Measurements from ENCODE around the gene ST6GALNAC5.
"Not testable (repeated sequence)": the region's sequence is repeated elsewhere in the genome, so short reads cannot be mapped to it uniquely, and the experiment has no call there.

Gene ST6GALNAC5

GRCh38 chr1:76961820-76962207 is 94.5 kb downstream of the ST6GALNAC5 start:
- Histone ChIP-seq H2BK120ac (ENCODE audit: insufficient read depth, low read length, poor library complexity) (no peak overlapping the region), H3K79me1 (ENCODE audit: low read length) (no peaks in the 10 kb centered on the region), H3K14ac (ENCODE audit: low read length) (no peak overlapping the region), H3K36me3 (ENCODE audit: control insufficient read depth in 1 of 2, insufficient read depth in 2 of 2, low read length in 2 of 2) (no peaks in the 10 kb centered on the region), H3K9ac (ENCODE audit: low read length) (no peak overlapping the region), H4K12ac (ENCODE audit: low read depth, low read length) (no peak overlapping the region), H3K9me3 (ENCODE audit: insufficient read depth, low read depth, low read length) (no peaks in the 10 kb centered on the region), H3K79me2 (ENCODE audit: control insufficient read depth, insufficient read depth, low read length, poor library complexity) (no peaks in the 10 kb centered on the region), H2AK5ac (ENCODE audit: low read length) (no peak overlapping the region), H3K23ac (ENCODE audit: low read length) (no peak overlapping the region), H3K4ac (ENCODE audit: low read depth, low read length) (no peak overlapping the region), H3K18ac (ENCODE audit: low read length) (no peak overlapping the region), H3K27ac (ENCODE audit: low read depth, low read length) (no peak overlapping the region), H3K4me3 (ENCODE audit: low read depth, low read length) (no peak overlapping the region), H2BK5ac (ENCODE audit: low read depth, low read length, poor library complexity) (no peak overlapping the region), H3K4me1 (ENCODE audit: control insufficient read depth in 1 of 2, insufficient read depth in 2 of 2, low read length in 2 of 2) (no peaks in the 10 kb centered on the region), H2AFZ (ENCODE audit: insufficient read depth, low read length, poor library complexity) (no peak overlapping the region), H2BK12ac (ENCODE audit: low read length) (no peak overlapping the region), H3K4me2 (ENCODE audit: low read length) (no peak overlapping the region), H4K91ac (ENCODE audit: low read depth, low read length) (no peak overlapping the region), H3K27me3 (ENCODE audit: insufficient read depth, low read length) (no peaks in the 10 kb centered on the region), H4K8ac (ENCODE audit: low read depth, low read length) (no peak overlapping the region)
- no peak for DNase-seq

- WGBS (ENCODE audit: extremely low coverage, insufficient coverage, insufficient read length) = no CpG with 5 or more reads among the region's 3 CpGs
- H4K8ac ChIP-seq (ENCODE audit: low read depth, low read length); DNase-seq; H3K79me1 ChIP-seq (ENCODE audit: low read length); H2BK5ac ChIP-seq (ENCODE audit: low read depth, low read length, poor library complexity); H3K18ac ChIP-seq (ENCODE audit: low read length); H3K27ac ChIP-seq (ENCODE audit: low read depth, low read length); H3K9me3 ChIP-seq (ENCODE audit: insufficient read depth, low read depth, low read length); H2BK120ac ChIP-seq (ENCODE audit: insufficient read depth, low read length, poor library complexity); H4K91ac ChIP-seq (ENCODE audit: low read depth, low read length); H2BK12ac ChIP-seq (ENCODE audit: low read length); H2AK5ac ChIP-seq (ENCODE audit: low read length); H4K12ac ChIP-seq (ENCODE audit: low read depth, low read length); H3K14ac ChIP-seq (ENCODE audit: low read length); H3K79me2 ChIP-seq (ENCODE audit: control insufficient read depth, insufficient read depth, low read length, poor library complexity); H3K23ac ChIP-seq (ENCODE audit: low read length); H3K4me3 ChIP-seq (ENCODE audit: low read depth, low read length); H3K9ac ChIP-seq (ENCODE audit: low read length); H2AFZ ChIP-seq (ENCODE audit: insufficient read depth, low read length, poor library complexity); H3K27me3 ChIP-seq (ENCODE audit: insufficient read depth, low read length); H3K36me3 ChIP-seq (ENCODE audit: control insufficient read depth in 1 of 2, insufficient read depth in 2 of 2, low read length in 2 of 2); H3K4ac ChIP-seq (ENCODE audit: low read depth, low read length); H3K4me1 ChIP-seq (ENCODE audit: control insufficient read depth in 1 of 2, insufficient read depth in 2 of 2, low read length in 2 of 2); H3K4me2 ChIP-seq (ENCODE audit: low read length): not testable (repeated sequence)
Observed at GRCh38 chr1:76981267-76981666, 114.0 kb downstream of the ST6GALNAC5 start.

- no peak for DNase-seq
- Histone ChIP-seq H3K9me3 (ENCODE audit: insufficient read depth, low read depth, low read length) (no peaks in the 10 kb centered on the region), H3K79me2 (ENCODE audit: control insufficient read depth, insufficient read depth, low read length, poor library complexity) (no peaks in the 10 kb centered on the region), H2AK5ac (ENCODE audit: low read length) (no peak overlapping the region), H3K9ac (ENCODE audit: low read length) (no peak overlapping the region), H2BK120ac (ENCODE audit: insufficient read depth, low read length, poor library complexity) (no peak overlapping the region), H3K18ac (ENCODE audit: low read length) (no peak overlapping the region), H4K8ac (ENCODE audit: low read depth, low read length) (no peak overlapping the region), H3K14ac (ENCODE audit: low read length) (no peak overlapping the region), H3K36me3 (ENCODE audit: control insufficient read depth in 1 of 2, insufficient read depth in 2 of 2, low read length in 2 of 2) (no peaks in the 10 kb centered on the region), H2BK5ac (ENCODE audit: low read depth, low read length, poor library complexity) (no peak overlapping the region), H4K12ac (ENCODE audit: low read depth, low read length) (no peak overlapping the region), H3K27me3 (ENCODE audit: insufficient read depth, low read length) (no peaks in the 10 kb centered on the region), H3K4me3 (ENCODE audit: low read depth, low read length) (no peak overlapping the region), H2BK12ac (ENCODE audit: low read length) (no peak overlapping the region), H3K79me1 (ENCODE audit: low read length) (no peaks in the 10 kb centered on the region), H2AFZ (ENCODE audit: insufficient read depth, low read length, poor library complexity) (no peak overlapping the region), H3K27ac (ENCODE audit: low read depth, low read length) (no peak overlapping the region), H3K4me1 (ENCODE audit: control insufficient read depth in 1 of 2, insufficient read depth in 2 of 2, low read length in 2 of 2) (no peaks in the 10 kb centered on the region), H3K4me2 (ENCODE audit: low read length) (no peak overlapping the region), H3K23ac (ENCODE audit: low read length) (no peak overlapping the region), H3K4ac (ENCODE audit: low read depth, low read length) (no peak overlapping the region), H4K91ac (ENCODE audit: low read depth, low read length) (no peak overlapping the region)
- WGBS (ENCODE audit: extremely low coverage, insufficient coverage, insufficient read length) = no CpG with 5 or more reads among the region's 2 CpGs
Observed at GRCh38 chr1:76989976-76990375, 122.7 kb downstream of the ST6GALNAC5 start.

- Histone ChIP-seq H3K79me2 (ENCODE audit: control insufficient read depth, insufficient read depth, low read length, poor library complexity) (no peaks in the 10 kb centered on the region), H2BK5ac (ENCODE audit: low read depth, low read length, poor library complexity) (no peak overlapping the region), H2BK120ac (ENCODE audit: insufficient read depth, low read length, poor library complexity) (no peak overlapping the region), H3K14ac (ENCODE audit: low read length) (no peak overlapping the region), H3K79me1 (ENCODE audit: low read length) (no peaks in the 10 kb centered on the region), H3K4me2 (ENCODE audit: low read length) (no peak overlapping the region), H4K91ac (ENCODE audit: low read depth, low read length) (no peak overlapping the region), H3K23ac (ENCODE audit: low read length) (no peak overlapping the region), H3K9ac (ENCODE audit: low read length) (no peak overlapping the region), H3K4ac (ENCODE audit: low read depth, low read length) (no peak overlapping the region), H2AFZ (ENCODE audit: insufficient read depth, low read length, poor library complexity) (no peak overlapping the region), H3K4me3 (ENCODE audit: low read depth, low read length) (no peak overlapping the region), H3K18ac (ENCODE audit: low read length) (no peak overlapping the region), H4K12ac (ENCODE audit: low read depth, low read length) (no peak overlapping the region), H4K8ac (ENCODE audit: low read depth, low read length) (no peak overlapping the region), H2BK12ac (ENCODE audit: low read length) (no peak overlapping the region), H3K9me3 (ENCODE audit: insufficient read depth, low read depth, low read length) (no peaks in the 10 kb centered on the region), H3K36me3 (ENCODE audit: control insufficient read depth in 1 of 2, insufficient read depth in 2 of 2, low read length in 2 of 2) (no peaks in the 10 kb centered on the region), H3K27ac (ENCODE audit: low read depth, low read length) (no peak overlapping the region), H2AK5ac (ENCODE audit: low read length) (no peak overlapping the region), H3K4me1 (ENCODE audit: control insufficient read depth in 1 of 2, insufficient read depth in 2 of 2, low read length in 2 of 2) (no peaks in the 10 kb centered on the region), H3K27me3 (ENCODE audit: insufficient read depth, low read length) (no peaks in the 10 kb centered on the region)
- no peak for DNase-seq
- no CpG with 5 or more reads among the region's 1 CpG for WGBS (ENCODE audit: extremely low coverage, insufficient coverage, insufficient read length)
Observed at GRCh38 chr1:76993036-76993435, 125.8 kb downstream of the ST6GALNAC5 start.

Measured in trophoblast cell (in vitro differentiated cells and primary cell).